PFSK-1 (cell line): ENCODE data around the gene CDH15.

Source experiments
- FOXP2 ChIP-seq: optimal IDR thresholded peaks from 2 replicates; pipeline ENCODE3; 2011; ENCODE audit warnings: borderline replicate concordance, control low read depth, inconsistent platforms; ENCODE audit not compliant: insufficient read depth; ENCODE audit errors: extremely low read length, extremely low read depth
- POLR2AphosphoS5 ChIP-seq: IDR thresholded peaks from 2 replicates; pipeline ENCODE4 v1.6.1; 2012; ENCODE audit warnings: low read depth, mild to moderate bottlenecking, control low read depth, low read length, moderate library complexity
- SIN3A ChIP-seq: IDR thresholded peaks from 2 replicates; pipeline ENCODE4 v1.6.1; 2012; ENCODE audit warnings: mild to moderate bottlenecking, low read length, moderate library complexity, borderline replicate concordance; ENCODE audit not compliant: insufficient read depth
- TAF1 ChIP-seq: IDR thresholded peaks from 2 replicates; pipeline ENCODE4 v1.6.1; 2012; ENCODE audit warnings: low read length, control low read depth, borderline replicate concordance; ENCODE audit not compliant: insufficient read depth
- TF ChIP-seq, protein P1 (sequence below), 2 experiments: IDR thresholded peaks; 2 replicates each; pipeline versions ENCODE4 v1.6.1 to v1.8.0; 2011 to 2012; ENCODE audit warnings: low read depth in 2 of 2, low read length in 2 of 2, control low read depth in 1 of 2, inconsistent platforms in 1 of 2, mild to moderate bottlenecking in 1 of 2, moderate library complexity in 1 of 2; ENCODE audit not compliant: insufficient read depth in 1 of 2

CDH15 gene

GRCh38 chr16:89133457-89134127 lies 38.0 kb upstream of the CDH15 start:
- TF ChIP-seq TAF1 (no peak), SIN3A (no peak), FOXP2 (no peak), POLR2AphosphoS5 (no peak)
- TF ChIP-seq, protein P1, sequence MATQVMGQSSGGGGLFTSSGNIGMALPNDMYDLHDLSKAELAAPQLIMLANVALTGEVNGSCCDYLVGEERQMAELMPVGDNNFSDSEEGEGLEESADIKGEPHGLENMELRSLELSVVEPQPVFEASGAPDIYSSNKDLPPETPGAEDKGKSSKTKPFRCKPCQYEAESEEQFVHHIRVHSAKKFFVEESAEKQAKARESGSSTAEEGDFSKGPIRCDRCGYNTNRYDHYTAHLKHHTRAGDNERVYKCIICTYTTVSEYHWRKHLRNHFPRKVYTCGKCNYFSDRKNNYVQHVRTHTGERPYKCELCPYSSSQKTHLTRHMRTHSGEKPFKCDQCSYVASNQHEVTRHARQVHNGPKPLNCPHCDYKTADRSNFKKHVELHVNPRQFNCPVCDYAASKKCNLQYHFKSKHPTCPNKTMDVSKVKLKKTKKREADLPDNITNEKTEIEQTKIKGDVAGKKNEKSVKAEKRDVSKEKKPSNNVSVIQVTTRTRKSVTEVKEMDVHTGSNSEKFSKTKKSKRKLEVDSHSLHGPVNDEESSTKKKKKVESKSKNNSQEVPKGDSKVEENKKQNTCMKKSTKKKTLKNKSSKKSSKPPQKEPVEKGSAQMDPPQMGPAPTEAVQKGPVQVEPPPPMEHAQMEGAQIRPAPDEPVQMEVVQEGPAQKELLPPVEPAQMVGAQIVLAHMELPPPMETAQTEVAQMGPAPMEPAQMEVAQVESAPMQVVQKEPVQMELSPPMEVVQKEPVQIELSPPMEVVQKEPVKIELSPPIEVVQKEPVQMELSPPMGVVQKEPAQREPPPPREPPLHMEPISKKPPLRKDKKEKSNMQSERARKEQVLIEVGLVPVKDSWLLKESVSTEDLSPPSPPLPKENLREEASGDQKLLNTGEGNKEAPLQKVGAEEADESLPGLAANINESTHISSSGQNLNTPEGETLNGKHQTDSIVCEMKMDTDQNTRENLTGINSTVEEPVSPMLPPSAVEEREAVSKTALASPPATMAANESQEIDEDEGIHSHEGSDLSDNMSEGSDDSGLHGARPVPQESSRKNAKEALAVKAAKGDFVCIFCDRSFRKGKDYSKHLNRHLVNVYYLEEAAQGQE (IDR thresholded peaks at IDR 0.05; ENCODE audit: insufficient read depth in 1 of 2, low read depth in 2 of 2, low read length in 2 of 2): no peak

GRCh38 chr16:89134269-89134668 lies 37.3 kb upstream of the CDH15 start:
- TF ChIP-seq POLR2AphosphoS5: no peak
- TF ChIP-seq, protein P1 (IDR thresholded peaks at IDR 0.05; ENCODE audit: insufficient read depth in 1 of 2, low read depth in 2 of 2, low read length in 2 of 2): no peak
- TF ChIP-seq FOXP2: no peak
- no peak for TF ChIP-seq TAF1
- no peak for TF ChIP-seq SIN3A

DNA sequence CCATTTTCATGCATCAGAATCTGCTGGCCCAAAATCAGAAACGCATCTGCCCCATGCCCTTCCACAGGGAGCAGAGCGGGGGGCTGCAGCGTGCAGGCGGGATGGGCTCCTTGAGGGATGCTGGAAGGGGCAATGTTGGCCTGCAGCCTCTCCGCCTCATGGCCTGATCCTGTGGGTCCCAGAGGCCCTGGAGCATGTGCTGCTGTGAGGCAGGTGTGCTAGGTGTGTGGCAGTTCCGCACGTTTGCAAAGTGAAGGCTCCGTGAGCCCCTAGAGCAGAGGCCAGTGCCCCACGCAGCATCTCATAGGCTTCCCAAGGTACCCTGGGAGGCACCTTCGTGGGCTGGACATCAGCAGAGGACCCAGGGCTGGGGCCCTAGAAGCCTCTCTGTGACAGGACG lies 36.4 kb upstream of the CDH15 start:
- no peak for TF ChIP-seq SIN3A
- TF ChIP-seq TAF1: no peak
- no peak for TF ChIP-seq FOXP2
- no peak for TF ChIP-seq POLR2AphosphoS5
- TF ChIP-seq, protein P1 (IDR thresholded peaks at IDR 0.05; ENCODE audit: insufficient read depth in 1 of 2, low read depth in 2 of 2, low read length in 2 of 2): no peak

- TF ChIP-seq FOXP2 (no peak), POLR2AphosphoS5 (no peak), TAF1 (no peak), SIN3A (no peak)
- TF ChIP-seq, protein P1 (IDR thresholded peaks at IDR 0.05; ENCODE audit: insufficient read depth in 1 of 2, low read depth in 2 of 2, low read length in 2 of 2): no peak
Measured at GRCh38 chr16:89135971-89136765, 35.4 kb upstream of the CDH15 start.
